ENCODE measurements around the gene DCD.
A peak's percentile ranks its signal among the peaks of the same experiment; 100 is the strongest.

The DCD gene

DNA sequence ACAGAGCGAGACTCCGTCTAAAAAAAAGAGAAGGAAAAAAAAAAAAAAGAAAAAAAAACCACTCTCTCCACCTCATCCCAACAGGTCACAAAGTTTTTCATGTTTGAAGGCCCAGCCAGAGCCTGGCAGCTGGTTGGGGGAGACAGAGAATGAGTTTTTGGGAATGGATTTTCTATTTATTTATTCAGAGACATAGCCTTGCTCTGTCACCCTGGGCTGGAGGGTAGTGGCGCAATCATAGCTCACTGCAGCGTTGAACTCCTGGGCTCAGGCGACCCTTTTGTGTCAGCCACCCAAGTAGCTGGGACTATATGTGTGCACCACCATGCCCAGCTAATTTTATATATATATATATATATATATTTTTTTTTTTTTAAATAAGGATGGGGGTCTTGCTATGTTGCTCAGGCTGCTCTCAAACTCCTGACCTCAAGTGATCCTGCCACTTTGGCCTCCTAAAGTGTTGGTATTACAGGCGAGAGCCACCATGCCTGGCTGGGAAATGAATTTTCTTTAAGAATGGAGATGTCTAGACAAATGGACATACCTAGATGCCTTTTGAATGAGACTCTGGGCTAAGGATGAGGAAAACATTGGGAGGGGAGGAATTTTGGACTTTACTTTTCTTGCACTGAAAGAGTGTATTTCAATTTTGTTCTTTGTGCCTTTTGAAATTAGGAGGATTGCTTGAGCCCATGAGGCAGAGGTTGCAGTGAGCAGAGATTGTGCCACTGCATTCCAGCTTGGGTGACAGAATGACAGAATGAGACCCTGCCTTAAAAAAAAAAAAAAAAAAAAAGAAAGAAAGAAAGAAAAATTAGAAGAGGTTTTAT lies 42.8 kb downstream of the DCD start:
- no peak for DNase-seq

DNA sequence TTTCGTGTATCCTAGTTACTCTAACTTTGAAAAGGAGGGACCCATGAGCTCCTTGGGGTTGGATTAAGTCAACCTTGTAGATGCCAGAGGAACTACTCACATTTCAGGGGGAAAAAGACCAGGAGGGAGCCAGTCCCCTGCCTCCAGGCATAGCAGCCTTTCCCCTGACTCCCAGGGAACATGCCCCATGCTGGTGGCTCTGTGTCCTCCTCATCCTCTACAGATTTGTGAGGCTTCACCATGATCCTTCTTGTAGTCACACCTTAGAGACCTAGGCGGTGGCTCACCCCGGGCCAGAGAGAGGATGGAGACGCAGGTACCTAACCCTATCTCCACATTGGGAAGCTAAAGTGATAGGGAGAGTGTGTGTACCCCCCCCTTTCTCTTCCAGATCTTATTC lies 43.7 kb downstream of the DCD start:
- no peak for DNase-seq

DNA sequence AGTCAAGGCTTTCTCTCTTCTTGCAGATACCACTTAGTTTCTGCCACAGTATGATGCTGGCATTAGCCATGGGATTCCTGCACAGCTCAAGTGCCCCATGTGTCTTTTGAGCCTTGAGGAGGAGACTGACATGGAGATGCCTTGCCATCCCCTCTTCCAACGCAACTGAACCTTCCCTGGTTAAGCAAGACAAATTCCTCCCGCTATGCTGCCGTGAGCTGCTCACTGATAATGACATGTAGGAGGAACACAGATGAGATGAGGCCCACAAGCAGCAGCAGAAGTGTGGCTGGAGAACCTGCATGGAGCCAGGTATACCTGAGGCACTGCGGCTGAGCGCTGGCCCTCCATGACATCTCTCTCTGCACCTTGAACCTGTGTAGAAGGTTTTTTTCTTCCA lies 44.3 kb downstream of the DCD start:
- DNase-seq = no peak

DNA sequence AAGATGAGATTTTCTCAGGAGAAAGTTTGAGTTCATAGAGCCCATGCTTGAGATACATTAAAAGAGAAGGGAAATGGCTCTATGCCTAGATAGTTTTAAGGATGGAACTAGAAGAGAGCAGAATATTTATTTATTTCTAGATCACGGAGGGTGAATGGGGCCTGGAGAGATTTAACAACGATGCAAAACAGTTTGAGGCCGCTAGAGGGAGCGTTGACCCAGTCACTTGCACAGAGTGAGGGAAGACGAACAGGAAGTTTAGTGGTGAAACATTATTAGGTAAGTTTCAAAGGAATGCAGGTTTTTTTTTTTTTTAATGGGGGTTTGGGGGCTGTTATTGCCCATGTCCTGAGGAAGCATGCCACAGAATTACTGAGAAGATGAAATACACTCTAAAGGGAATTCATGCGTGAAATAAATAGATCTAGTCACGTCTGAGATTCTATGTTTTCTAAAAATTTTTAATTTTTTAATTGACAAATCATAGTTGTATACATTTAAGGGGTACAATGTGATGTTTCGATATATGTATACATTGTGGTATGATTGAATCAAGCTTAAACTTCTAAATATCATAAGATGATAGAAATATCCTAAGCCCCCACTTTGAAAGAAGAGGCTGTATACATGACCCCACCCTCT lies 44.9 kb downstream of the DCD start:
- peak; percentile 68 for DNase-seq

DNA sequence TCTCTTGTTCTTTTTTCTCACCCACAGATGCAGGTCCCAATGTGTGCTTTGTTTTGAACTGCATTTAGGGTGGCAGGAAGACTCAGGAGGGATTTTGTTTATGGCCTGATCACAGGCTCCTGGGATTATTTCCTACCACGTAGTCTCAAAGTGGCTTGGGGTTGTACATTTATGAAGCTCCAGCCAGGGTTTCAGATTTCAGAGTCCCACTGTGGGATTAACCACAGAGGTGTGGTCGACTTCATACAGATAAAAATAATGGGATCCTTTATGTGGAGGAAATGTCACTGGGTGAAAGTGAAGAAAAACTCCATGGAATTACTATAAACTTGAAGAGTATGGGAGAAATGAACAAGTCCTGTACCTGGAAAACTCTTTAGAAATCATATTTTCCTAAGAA lies 45.5 kb downstream of the DCD start:
- DNase-seq = no peak

DNA sequence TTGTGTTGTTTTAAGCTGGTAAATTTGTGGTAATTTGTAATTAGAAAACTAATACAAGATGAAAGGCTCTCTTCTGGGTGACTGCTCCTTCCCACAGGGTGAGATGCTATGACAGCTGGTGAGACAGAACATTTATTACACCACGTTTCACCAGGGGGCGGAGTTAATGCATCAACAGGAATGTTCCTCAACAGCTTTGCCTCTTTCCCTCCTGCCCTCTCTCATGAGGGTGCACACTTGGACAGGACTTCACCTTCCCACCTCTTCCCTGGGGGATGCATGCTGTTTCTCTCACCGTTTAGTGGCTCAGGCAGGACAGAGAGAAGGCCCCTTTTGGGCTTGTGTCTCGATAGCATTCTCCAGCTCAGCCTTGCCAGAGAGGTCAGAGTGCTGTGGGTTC lies 46.3 kb downstream of the DCD start:
- no peak for DNase-seq

DNA sequence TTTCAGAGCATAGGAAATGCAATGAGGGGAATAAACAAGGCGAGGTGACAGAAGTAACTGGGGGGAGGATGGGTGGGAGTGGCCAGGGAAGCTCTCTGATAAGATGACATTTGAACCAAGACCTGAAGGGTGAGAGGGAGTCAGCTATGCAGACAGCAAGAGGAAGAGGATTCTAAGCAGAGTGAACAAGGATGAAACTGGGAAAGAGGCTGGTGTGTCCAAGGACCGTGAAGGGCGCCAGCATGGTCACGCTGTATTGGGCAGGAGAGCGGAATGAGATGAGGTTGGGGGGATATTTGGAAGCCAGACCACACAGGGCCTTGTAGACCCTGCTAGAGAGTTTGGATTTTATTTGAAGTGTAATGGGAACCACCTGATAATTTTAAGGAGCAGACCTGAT lies 49.2 kb downstream of the DCD start:
- no peak for DNase-seq

DNA sequence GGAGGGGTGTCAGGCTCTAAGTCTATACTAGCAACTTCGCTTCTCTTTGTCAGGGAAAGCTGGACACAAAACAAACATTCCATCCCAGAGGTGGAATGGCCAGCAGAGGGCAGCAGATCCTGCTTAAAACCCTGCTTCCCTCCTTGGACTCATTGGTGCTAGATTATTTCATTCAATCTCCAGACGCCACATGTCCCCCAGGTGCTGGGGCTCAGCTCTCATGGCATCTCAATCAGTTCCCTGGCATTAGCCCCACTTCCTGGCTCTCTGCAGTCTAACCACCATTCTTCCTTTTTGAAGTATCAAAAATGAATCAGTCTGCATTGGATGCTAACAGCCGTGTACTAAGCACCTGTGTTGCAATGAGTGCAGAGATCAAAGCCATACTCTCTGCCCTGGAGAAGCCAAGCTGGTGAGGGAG lies 51.6 kb downstream of the DCD start:
- peak; percentile 52 for DNase-seq

DNA sequence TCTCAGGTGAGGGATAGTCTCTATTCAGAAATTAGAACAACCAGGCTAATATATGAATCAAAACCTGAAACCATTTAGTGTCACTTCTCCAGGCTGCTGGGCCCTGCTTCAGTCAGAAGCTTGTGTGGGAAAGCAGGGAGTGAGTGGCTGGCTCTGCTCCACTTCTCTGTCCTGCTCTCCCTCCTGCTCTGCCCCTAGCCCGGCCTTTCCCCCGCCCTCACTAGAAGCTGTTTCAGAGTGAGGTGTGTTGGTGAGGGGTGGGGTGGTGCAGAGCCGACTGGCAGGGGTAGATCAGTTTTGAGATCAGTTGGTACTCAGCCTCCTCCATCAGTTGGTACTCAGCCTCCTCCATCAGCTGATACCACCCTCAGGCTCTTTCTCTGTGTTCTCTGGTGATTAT lies 52.7 kb downstream of the DCD start:
- DNase-seq = no peak

All from CD4-positive, alpha-beta T cell treated with Interleukin-10 for 1 hour (primary cell).